ENCODE data around the gene KIF7. TPM values are rescaled to one million over a fixed set of nuclear protein-coding genes. Genes with fewer than 3 reads are reported as not detected.

KIF7 gene
- polyA plus RNA-seq, 1 of the 3 experiments (the other 2 are of a cell fraction): 12.0 TPM

DNA sequence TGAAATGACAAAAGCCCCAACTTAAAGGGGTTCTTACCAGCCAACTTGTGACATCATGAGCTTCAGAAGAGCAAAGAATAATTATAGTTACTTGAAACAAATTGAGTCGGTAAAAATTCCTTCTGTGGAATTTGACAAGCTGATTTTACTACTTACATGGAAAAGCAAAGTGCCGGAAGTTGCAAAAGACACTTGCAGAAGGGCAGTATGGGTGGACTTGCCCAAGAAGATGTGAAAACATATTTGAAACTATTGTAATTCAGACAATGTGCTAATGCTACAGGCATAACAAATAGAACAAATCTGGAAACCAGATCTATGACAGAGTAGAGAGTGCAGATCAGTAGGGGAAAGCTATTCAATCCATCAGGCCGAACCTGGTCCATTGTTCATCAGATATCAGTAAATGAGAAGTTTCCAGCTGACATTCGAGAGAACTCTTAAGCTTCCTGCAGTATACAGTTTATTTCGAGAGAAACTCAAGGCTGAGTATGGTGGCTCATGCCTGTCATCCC, 2.5 kb upstream of the KIF7 start:
- H2AFZ ChIP-seq (ENCODE audit: low read depth): no peak overlapping the region
- no peaks in the 10 kb centered on the region for H3K9me2 ChIP-seq
- H3K9ac ChIP-seq: no peak overlapping the region
- H3K79me2 ChIP-seq (ENCODE audit: insufficient read depth): peaks cover 18% of the 10 kb centered on the region
- H3K27ac ChIP-seq (ENCODE audit: low read depth in 2 of 2, low read length in 1 of 2): no peak overlapping the region
- no peaks in the 10 kb centered on the region for H4K20me1 ChIP-seq (ENCODE audit: insufficient read depth)
- TF ChIP-seq MXI1 (IDR thresholded peaks at IDR 0.05; ENCODE audit: low read depth, low read length): no peak
- TF ChIP-seq POLR2AphosphoS5 (IDR thresholded peaks at IDR 0.05; ENCODE audit: low read depth, low read length): no peak
- TF ChIP-seq TEAD4 (IDR thresholded peaks at IDR 0.05; ENCODE audit: borderline replicate concordance, insufficient read depth): no peak
- TF ChIP-seq FOSL2 (IDR thresholded peaks at IDR 0.05; ENCODE audit: borderline replicate concordance, low read depth): no peak
- no peak for TF ChIP-seq JUND (IDR thresholded peaks at IDR 0.05)
- no peak for TF ChIP-seq RCOR1 (IDR thresholded peaks at IDR 0.05; ENCODE audit: low read length)
- TF ChIP-seq NRF1 (IDR thresholded peaks at IDR 0.05; ENCODE audit: low read depth, low read length): no peak
- no peak for TF ChIP-seq NFIC (IDR thresholded peaks at IDR 0.05; ENCODE audit: borderline replicate concordance)
- no peak for TF ChIP-seq FOXJ3 (CRISPR knock-in tag; IDR thresholded peaks at IDR 0.05)
- TF ChIP-seq TCF12 (IDR thresholded peaks at IDR 0.05): no peak
- no peak for TF ChIP-seq GATA2 (CRISPR knock-in tag; IDR thresholded peaks at IDR 0.05)
- TF ChIP-seq MEF2A (IDR thresholded peaks at IDR 0.05; ENCODE audit: borderline replicate concordance, low read depth): no peak
- DNase-seq: no peak
- POLR2A ChIA-PET: no interaction called here
- H3K36me3 ChIP-seq (replicated peaks in 1 of 2; ENCODE audit: control insufficient read depth in 1 of 2, insufficient read depth in 2 of 2, low read length in 1 of 2): no peaks in the 10 kb centered on the region
- H3K9me3 ChIP-seq: no peaks in the 10 kb centered on the region
- WGBS (ENCODE audit: low lambda C conversion rate): 75% methylated on average over 5 of the region's 5 CpGs
- H3K27me3 ChIP-seq (ENCODE audit: insufficient read depth): no peaks in the 10 kb centered on the region
- H3K4me2 ChIP-seq: no peak overlapping the region
- no peak overlapping the region for H3K4me3 ChIP-seq (ENCODE audit: low read depth in 2 of 2, low read length in 1 of 2)
- H3K4me1 ChIP-seq (ENCODE audit: control insufficient read depth in 1 of 2, insufficient read depth in 2 of 2, low read depth in 1 of 2, low read length in 1 of 2): peaks cover 6 to 9% of the 10 kb centered on the region in 2 experiments; a peak in 3 of 4 replicates
- CTCF ChIA-PET: interaction anchor here (1.1 to 1.6 kb wide), 4 partner anchors 10 to 45 kb away, joined by 3 to 6 read pairs (median 6); no protein-coding TSS in a partner anchor
- peaks cover 28% of the 10 kb centered on the region for H3F3A ChIP-seq (replicated peaks; ENCODE audit: insufficient read depth)

DNA sequence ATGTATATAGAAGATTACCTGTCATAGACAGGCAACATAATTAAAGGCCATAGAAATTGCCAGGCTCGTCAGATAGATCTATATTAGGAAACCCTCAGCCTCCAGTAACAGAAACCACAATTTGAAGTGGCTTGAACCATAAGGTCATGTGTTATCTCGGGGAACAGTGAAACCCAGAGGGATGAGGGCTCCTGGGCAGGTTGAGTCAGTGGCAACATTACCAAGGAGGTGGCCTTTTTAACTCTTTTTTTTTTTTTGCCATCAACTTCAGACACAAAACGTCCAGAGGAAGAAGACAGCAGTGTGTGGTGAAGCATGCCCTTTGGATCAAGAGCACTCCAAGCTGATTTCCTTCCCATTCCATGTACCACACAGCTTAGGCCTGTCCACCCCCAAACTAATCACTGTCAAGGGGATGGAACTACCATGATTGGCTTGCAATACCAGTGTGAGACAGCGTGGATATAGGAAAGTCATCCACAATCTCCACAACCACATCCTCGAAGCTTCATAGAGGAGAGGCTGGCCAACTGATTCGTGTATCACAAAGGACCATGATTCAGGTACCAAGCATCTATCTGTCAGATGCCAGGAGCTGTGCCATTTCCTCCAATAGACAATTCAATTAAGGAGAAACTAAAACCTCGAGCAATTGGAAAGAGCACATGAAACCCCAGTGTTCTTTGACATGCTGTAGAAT, 999 bp upstream of the KIF7 start:
- 75% methylated on average over 7 of the region's 7 CpGs for WGBS (ENCODE audit: low lambda C conversion rate)
- H3K36me3 ChIP-seq (replicated peaks in 1 of 2; ENCODE audit: control insufficient read depth in 1 of 2, insufficient read depth in 2 of 2, low read length in 1 of 2): peaks cover 0 to 6% of the 10 kb centered on the region in 2 experiments
- CTCF ChIA-PET: interaction anchor here (1.1 to 1.6 kb wide), 2 partner anchors 10 to 16 kb away, joined by 3 to 5 read pairs; no protein-coding TSS in a partner anchor
- peak overlapping the region; percentile 96; the same call in 1 of the 2 replicates for H3K4me2 ChIP-seq
- no peak for DNase-seq
- TF ChIP-seq FOXM1 (IDR thresholded peaks at IDR 0.05; ENCODE audit: low read depth): no peak
- TF ChIP-seq, protein P1, sequence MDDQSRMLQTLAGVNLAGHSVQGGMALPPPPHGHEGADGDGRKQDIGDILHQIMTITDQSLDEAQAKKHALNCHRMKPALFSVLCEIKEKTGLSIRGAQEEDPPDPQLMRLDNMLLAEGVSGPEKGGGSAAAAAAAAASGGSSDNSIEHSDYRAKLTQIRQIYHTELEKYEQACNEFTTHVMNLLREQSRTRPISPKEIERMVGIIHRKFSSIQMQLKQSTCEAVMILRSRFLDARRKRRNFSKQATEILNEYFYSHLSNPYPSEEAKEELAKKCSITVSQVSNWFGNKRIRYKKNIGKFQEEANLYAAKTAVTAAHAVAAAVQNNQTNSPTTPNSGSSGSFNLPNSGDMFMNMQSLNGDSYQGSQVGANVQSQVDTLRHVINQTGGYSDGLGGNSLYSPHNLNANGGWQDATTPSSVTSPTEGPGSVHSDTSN (IDR thresholded peaks at IDR 0.05): peak; percentile 15; the same call in 1 of the 2 replicates
- TF ChIP-seq YY1 (IDR thresholded peaks at IDR 0.05; ENCODE audit: low read depth): no peak
- TF ChIP-seq POLR2AphosphoS5 (IDR thresholded peaks at IDR 0.05; ENCODE audit: low read depth, low read length): no peak
- TF ChIP-seq, protein P2, sequence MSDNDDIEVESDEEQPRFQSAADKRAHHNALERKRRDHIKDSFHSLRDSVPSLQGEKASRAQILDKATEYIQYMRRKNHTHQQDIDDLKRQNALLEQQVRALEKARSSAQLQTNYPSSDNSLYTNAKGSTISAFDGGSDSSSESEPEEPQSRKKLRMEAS (IDR thresholded peaks at IDR 0.05; ENCODE audit: low read depth): no peak
- POLR2A ChIA-PET: no interaction called here
- no peaks in the 10 kb centered on the region for H4K20me1 ChIP-seq (ENCODE audit: insufficient read depth)
- H3K9ac ChIP-seq: 0 out of 2 replicates have a peak overlapping the region, but pooled peaks have one; percentile 85
- H3K9me3 ChIP-seq: no peaks in the 10 kb centered on the region
- H3F3A ChIP-seq (replicated peaks; ENCODE audit: insufficient read depth): peaks cover 20% of the 10 kb centered on the region
- peak overlapping the region; percentile 52; the same call in 1 of the 2 replicates for H2AFZ ChIP-seq (ENCODE audit: low read depth)
- H3K9me2 ChIP-seq: no peaks in the 10 kb centered on the region
- peaks cover 32% of the 10 kb centered on the region for H3K79me2 ChIP-seq (ENCODE audit: insufficient read depth)
- no peak overlapping the region for H3K4me3 ChIP-seq (ENCODE audit: low read depth in 2 of 2, low read length in 1 of 2)
- H3K27ac ChIP-seq (ENCODE audit: low read depth in 2 of 2, low read length in 1 of 2): peak overlapping the region in 1 of 2 experiments; percentile 26; a peak in 1 of 4 replicates
- H3K27me3 ChIP-seq (ENCODE audit: insufficient read depth): no peaks in the 10 kb centered on the region
- H3K4me1 ChIP-seq (ENCODE audit: control insufficient read depth in 1 of 2, insufficient read depth in 2 of 2, low read depth in 1 of 2, low read length in 1 of 2): peaks cover 0 to 6% of the 10 kb centered on the region in 2 experiments; a peak in 2 of 4 replicates

Measured in SK-N-SH (cell line).